GM21367 (cell line): ENCODE data around the gene ZNF280A.

ENCODE experiments used
- ATAC-seq: cut with Tn5 transposase; IDR thresholded peaks from one replicate; pipeline ENCODE4 v1.9.1; 2021; ENCODE audit not compliant: unreplicated experiment

The ZNF280A gene

DNA sequence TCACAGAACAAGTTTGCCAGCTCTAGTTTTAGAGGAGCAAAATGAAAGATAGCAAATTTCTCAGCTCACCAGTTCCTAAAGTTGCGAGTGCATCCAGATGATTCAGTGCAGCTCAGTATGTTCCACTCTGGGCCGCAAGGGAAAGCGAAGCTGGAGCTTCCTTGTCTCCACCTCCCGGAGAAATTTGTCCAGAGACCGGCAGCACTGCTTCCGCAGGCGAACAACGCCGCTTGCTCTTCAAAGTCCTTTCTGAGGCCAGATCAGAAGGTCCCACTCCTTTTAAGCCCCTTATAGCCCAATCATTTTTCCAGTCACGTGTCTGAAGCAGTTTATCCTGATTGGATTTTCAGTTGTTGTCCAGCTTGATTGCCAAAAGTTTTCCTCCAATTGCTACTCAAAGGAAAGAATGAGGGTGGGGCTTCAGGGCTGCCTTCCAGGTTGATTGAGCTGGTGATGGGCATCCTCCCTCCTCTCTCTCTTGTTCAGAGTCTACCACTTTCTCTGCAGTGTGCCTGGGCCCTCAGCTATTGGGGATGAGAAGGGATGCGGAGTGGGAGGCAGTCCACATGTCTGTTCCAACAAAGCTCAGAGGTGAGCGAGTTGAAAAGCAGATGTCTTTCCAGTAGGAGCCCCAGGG is at the start of gene ZNF280A:
TSS of gene ZNF280A (minus strand) at position 251 of the 637 bp plus-strand sequence. CDS start 4,640 bp downstream, outside the sequence.
- ATAC-seq, result no peak

DNA sequence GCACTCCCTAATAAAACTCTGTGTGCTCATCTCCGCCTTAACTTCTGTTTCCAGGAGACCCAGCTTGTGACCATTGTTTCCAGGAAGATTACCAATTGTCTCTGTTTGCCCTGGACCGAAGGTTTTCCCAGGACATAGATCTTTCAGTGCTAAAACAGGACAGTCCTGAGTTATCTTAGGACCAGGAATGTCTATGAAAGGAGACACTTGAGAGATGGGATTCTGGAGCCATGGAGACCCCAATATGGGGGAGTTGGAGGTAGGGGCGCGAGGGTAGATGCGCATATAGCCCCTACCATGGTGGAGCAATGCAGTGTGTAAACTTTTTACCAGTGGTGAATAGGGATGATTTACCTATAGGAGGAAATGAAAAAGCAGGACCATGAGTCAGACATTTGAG is 49.1 kb upstream of the ZNF280A start:
- ATAC-seq, result no peak

- no peak for ATAC-seq
Observed at GRCh38 chr22:22565981-22566380, 45.9 kb upstream of the ZNF280A start.

DNA sequence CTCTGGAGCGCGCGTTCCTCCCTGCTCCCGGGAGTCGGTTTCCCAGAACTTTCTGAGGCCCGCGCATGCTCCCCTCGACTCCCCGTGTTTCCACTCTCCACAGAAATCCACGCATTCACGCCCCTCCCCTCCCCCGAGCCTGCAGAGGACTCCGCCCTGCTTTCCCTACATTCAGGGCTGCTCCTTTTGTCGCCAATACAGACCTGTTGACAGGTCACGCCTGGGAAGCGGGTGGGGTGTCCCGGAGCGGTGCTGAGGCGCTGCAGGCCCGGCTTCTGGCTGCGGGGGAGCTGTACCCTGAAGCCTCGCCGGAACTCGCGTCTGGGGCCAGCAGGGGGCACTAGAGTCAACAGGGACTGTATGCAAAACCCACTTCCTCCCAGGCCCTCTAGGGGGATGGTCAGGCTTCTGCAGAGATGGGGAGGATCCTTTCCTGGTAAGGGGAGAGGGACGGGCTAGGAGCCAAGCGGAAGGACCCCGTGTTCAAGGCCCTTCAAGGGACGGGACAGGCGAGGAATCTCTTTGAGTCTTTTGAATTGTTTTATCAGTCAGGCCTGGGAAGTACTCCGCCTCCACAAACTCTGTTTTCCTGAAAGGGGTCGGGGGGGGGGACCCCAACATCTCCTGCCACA is 39.0 kb upstream of the ZNF280A start, which contains the start of gene PRAME:
TSS of gene PRAME (minus strand) at position 294 of the 632 bp plus-strand sequence. CDS start 2,433 bp downstream, outside the sequence.
- ATAC-seq, result no peak

DNA sequence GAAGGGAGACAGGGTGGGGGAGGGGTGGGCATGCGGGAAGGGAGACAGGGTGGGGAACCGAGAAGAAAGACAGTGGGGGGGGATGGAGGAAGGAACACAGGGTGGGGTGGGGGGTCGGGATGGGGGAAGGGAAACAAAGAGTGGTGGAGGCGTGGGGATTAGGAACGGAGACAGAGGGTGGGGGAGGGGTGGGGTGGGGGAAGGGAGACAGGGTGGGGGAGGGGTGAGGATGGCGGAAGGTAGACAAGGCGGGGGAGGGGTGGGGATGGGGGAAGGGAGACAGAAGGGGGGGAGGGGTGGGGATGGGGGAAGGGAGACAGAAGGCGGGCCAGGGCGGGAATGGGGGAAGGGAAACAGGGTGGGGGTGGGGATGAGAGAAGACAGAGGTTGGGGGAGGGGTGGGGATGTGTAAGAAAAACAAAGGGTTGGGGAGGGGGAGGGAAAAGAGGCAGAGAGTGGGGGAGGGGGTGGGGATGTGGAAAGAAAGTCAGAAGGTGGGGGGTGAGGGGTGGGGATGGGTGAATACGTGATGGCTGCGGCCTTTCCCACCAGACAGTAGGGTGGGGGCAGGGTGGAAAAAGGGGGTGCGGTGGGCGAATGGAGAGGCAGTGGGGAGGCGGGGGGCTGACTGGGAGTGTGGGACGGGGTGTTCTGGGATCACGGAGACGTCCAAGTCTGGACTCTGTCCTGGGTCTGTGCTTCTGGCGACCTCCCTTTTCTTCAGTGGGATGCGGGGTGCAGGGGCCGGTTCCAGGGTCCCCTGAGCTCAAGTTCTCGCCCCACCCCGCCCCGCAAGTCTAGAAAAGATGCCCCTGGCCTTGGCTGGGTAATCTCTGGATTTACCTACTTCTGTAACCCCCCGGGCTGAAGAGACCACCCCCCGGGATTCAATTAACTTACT is 38.3 kb upstream of the ZNF280A start:
- ATAC-seq, result no peak

DNA sequence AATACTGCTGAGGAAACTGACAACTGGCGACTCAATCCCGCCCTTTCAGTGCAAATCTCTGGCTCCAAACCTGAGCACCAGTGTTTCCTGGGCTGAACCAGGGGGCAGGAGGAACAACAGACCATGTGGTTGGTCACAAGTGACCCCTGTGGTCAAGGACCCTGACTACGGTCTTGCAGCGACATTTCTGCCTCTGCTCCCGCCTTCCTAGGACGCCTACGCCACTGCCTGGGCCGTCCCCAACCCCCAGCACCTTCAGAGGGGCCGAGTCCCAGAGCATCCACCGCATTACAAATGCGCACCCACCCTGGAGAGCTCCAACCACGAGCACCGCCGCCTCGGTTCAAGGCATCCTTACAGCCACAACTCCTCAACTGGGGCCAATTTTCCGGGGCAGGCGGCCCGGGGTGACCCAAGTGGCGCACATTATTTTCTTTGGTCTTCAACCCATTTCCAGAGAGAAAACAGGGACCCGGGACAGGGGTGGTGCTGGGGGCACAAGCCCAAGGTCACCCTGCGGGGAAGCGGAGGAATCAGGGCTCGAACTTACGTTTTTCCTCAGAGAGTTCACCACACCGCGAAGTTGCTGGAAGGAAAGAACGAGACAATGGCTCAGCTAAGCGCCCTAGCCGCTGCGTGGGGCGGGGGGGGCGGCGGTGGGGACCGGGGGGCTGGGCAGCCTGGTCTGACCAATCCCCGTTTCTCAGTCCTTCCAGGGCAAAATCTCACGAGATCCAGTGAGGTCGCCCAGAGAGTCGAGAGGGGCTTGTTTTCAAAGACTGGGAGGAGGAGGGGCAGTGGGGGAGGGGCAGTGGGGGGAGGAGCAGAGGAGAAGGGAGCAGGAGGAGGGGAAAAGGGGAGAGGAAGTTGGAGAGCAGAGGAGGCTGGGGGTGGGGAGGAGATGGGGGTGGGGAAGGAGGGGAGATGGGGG is 37.2 kb upstream of the ZNF280A start:
- no peak for ATAC-seq

DNA sequence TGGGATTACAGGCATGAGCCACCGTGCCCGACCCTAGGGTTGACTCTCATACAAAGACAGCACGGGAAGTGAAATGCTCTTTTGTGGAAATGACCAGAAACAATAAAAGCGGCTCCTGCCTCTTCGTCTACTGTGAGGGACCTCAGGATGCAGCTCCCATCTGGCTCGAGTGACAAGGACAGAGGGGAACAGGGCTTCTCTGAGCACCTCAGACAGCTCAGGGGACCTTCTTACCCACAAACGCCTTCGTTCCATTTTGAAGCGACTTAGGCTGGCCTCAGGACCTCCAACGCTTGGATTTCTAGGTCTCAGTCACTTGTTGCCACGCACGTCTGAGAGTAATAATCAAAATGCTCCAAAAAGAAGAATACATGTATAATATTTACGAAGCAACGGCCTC is 36.5 kb upstream of the ZNF280A start:
- ATAC-seq, result no peak

- ATAC-seq, result no peak
Observed at GRCh38 chr22:22555596-22555995, 35.5 kb upstream of the ZNF280A start.

DNA sequence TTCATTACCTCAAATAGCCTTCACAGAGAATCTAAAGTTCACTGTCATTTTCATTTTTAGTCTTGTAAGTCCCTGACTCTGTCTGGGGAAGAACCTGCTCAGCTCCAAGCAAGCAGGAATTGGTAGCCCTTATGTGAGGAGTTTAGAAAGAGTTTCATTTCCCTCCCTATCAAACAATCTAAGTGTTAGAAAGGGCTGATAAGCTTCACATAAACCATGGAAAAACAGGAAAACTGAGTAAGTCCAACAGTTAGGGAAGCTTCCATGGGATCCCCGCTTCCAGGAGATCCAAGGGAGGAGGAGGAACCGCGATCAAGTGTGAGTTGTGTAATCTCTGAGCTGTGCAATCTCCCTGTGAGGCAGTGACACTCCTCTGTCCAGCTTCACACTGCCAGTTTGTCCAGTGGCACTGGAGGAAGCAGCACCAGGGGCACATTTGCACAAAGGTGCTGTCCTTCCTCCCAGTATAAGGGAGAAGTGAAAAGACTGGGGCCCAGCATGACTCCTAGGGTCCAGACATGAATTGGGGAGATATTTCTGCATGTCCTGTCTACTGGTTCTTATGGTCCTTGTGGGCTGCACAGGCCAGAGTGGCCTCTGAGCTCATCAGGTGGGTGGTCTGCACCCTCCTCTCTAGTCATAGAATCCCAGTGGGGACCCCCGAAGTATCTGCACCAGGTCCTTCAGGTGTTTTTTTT is 34.7 kb upstream of the ZNF280A start:
- ATAC-seq, result no peak

- ATAC-seq, result no peak
Observed at GRCh38 chr22:22553735-22554586, 33.9 kb upstream of the ZNF280A start.

DNA sequence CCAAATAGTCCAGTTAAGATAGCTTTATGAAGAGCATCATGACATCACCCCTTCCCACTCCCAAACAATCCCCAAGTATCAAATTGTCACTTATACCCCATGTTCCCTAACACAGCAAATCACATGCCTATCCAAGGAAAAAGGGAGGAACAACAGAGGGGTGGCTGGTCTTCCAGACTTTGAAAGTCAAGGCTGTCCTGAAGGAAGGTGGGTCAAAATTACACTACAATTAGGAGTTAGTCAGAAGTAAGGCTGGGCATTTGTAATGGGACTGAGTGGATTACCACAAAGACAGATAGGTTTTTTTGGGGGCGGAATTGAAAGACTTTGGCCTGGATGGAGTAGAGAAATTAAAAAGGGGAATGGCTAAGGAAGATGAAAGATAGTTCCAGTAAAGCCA is 33.1 kb upstream of the ZNF280A start:
- no peak for ATAC-seq

- ATAC-seq, result no peak
Observed at GRCh38 chr22:22552630-22553029, 32.6 kb upstream of the ZNF280A start.

DNA sequence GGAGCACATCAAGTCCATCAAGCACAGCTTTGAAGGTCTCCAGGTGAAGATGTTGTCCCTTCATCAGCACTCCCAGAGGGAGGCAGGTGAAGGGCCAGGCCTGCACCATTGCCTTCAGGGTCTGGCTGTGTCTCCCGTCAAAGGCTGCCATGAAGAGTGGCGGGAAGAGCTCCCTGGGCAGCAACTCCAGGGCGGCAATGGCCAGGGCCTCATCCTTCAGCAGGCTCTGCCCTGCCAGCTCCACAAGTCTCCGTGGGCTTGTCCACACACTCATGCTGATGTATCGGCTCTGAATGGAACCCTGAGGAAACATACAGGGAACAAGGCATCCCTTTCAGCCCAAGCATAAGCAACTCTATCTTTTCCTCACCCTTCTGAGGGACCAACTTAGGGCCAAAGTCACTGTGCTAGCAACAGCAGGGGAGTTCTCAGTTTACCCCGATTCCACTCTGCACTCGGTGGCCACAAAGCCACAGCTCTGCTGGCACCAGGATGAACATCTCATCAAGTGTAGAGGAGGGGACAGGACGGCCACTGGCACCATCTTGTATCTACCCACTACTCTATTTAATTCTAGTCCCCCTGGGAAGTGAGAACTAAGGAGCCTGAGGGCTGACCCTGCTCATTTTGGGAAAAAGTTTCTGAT is 30.8 kb upstream of the ZNF280A start:
- no peak for ATAC-seq

- ATAC-seq, result no peak
Observed at GRCh38 chr22:22548910-22549309, 28.8 kb upstream of the ZNF280A start.

GRCh38 chr22:22548317-22548716 is 28.2 kb upstream of the ZNF280A start:
- ATAC-seq, result no peak

DNA sequence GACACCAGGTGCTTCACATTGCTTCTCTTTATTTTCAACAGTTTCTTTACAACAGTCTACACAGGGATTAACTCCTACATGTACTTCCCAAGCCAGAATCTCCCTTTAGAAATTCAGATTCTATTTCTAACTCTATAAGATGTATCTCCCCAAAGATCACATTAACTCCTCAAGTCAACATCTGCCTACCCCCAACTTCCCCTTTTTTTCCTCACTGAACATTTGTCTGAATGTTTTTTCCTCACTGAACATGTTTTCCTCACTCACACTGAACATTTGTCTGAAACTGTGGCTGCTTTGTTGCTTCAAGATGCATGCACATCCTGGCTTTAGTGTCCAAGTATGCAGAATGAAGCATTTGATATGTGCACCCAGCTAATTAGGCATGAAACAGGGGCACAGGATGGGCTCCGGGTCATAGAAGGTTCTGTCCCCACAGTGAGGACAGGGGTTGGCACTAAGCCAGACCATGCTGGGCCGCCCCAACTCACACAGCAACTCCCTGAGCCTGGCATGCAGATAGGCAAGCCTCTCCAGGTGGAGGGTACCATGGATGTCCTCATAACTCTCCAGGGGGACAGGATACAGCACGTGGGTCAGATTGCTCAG is 27.7 kb upstream of the ZNF280A start:
- no peak for ATAC-seq

DNA sequence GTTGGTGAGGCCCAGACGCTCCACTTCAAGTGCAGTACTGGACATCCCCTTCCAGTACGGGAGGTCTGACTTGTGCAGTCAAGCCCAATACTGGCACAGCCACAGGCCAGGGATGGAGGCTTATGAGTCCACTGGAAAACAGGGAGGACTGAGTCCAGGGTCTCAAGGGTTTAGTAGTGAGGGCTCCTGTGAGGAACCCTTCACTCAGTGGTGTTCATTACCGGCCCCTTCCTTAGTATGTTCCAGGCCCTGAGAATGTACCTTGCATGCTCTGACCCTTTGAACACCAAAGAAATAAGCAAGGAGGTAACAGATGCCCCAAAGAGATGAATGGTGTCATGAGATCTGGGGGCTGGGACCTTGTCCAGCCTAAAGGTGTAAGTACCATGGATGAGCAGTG is 27.2 kb upstream of the ZNF280A start:
- no peak for ATAC-seq

GRCh38 chr22:22546490-22546889 is 26.4 kb upstream of the ZNF280A start:
- no peak for ATAC-seq
